ENCODE data around the gene CCDC122. TPM values are rescaled to one million over a fixed set of nuclear protein-coding genes. Genes with fewer than 3 reads are reported as not detected.
A peak's percentile ranks its signal among the peaks of the same experiment; 100 is the strongest.

Gene CCDC122
- total and polyA plus RNA-seq, 7 donors = 0.15 to 1.6 (median 0.91) TPM

DNA sequence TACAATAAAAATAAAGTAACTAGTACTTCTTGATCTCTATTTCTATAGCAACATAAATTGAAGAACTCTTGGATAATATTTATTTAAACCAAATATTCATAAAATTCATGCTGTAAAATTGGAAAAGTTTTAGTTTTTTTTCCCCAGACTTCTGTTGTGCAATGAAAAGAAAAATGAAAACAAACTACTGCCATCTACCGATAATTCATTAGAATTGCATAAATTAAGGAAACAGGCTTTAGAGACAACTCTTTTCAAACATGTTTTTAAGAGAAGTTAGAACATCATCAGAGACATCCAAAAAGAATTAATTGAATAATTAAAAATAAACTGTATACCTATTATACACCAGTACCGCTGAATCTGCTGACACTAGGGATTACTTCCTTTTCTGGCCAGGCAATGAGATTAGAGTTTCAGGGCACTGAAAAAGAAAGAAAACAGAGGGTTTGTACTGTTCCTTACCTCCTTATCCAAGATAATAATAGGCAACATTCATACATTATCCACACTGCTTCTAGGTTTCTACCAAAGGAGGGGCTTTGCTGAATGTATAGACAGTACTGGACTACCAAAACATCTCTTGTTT is 4.9 kb downstream of the CCDC122 start:
- WGBS, 3 donors = 10 to 19% (median 18%) methylated on average over 2 of the region's 2 CpGs
- Histone ChIP-seq H3K4me3 (no peak overlapping the region), H3K4me1 (no peaks in the 10 kb centered on the region), H3K27ac (no peak overlapping the region), H3K27me3 (ENCODE audit: insufficient read depth in 3 of 3, low read length in 2 of 3) (no peaks in the 10 kb centered on the region), H3K9me3 (no peaks in the 10 kb centered on the region), H3K36me3 (ENCODE audit: insufficient read depth in 1 of 2, low read depth in 1 of 2) (no peaks in the 10 kb centered on the region)
- no peak for DNase-seq
- TF ChIP-seq, protein P1, sequence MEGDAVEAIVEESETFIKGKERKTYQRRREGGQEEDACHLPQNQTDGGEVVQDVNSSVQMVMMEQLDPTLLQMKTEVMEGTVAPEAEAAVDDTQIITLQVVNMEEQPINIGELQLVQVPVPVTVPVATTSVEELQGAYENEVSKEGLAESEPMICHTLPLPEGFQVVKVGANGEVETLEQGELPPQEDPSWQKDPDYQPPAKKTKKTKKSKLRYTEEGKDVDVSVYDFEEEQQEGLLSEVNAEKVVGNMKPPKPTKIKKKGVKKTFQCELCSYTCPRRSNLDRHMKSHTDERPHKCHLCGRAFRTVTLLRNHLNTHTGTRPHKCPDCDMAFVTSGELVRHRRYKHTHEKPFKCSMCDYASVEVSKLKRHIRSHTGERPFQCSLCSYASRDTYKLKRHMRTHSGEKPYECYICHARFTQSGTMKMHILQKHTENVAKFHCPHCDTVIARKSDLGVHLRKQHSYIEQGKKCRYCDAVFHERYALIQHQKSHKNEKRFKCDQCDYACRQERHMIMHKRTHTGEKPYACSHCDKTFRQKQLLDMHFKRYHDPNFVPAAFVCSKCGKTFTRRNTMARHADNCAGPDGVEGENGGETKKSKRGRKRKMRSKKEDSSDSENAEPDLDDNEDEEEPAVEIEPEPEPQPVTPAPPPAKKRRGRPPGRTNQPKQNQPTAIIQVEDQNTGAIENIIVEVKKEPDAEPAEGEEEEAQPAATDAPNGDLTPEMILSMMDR (IDR thresholded peaks at IDR 0.05) = peak; percentile 75
- ATAC-seq = no peak
- intact Hi-C loops (cut with DNase I) = loop anchor here (2.0 to 10.0 kb wide), 5 partner anchors 570 to 1282 kb away; no protein-coding TSS in a partner anchor

DNA sequence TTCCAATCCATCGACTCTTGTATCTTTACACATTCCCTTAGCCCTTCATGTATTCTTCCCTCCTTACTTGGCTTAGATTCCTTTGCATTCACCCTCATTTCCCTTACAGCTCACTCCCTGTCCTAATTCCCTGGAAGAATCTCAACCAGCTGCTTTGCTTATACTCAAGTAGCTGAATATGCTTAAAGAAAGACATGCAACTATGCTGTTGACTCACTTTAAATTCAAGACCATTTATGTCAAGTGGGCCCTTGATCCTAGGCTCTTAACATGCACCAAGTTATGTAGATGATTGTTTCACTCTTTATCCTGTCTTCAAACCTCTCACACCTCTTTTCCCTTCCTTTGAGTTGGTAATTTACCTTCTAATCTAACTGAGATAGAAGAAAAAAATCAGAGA is 7.4 kb downstream of the CCDC122 start:
- Histone ChIP-seq H3K36me3 (ENCODE audit: insufficient read depth in 1 of 2, low read depth in 1 of 2) (no peaks in the 10 kb centered on the region), H3K4me3 (no peak overlapping the region), H3K27ac (no peak overlapping the region), H3K9me3 (no peaks in the 10 kb centered on the region), H3K27me3 (ENCODE audit: insufficient read depth in 3 of 3, low read length in 2 of 3) (no peaks in the 10 kb centered on the region), H3K4me1 (no peaks in the 10 kb centered on the region)
- ATAC-seq (no peak), DNase-seq (no peak)
- intact Hi-C loops (cut with DNase I) = loop anchor here (5.0 to 10.0 kb wide), 4 partner anchors 567 to 1280 kb away; no protein-coding TSS in a partner anchor
- WGBS, 3 donors = 91 to 97% (median 94%) methylated on average over 1 of the region's 1 CpG
- TF ChIP-seq, protein P1 (IDR thresholded peaks at IDR 0.05) = no peak

DNA sequence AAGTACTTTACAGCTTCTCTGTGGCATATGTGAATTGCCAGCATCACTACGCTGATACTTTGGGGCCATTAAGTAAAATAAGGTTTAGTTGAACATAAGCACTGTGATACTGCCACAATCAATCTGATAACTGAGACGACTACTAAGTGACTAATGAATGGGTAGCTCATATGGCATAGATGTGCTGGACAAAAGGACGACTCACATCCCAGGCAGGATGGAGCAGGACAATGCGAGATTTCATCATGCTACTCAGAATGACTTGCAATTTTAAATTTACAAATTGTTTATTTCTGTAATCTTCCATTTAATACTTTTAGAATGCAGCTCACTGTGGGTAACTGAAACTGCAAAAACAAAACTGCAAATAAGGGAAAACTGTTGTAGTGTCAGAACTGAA is 13.6 kb downstream of the CCDC122 start:
- no peaks in the 10 kb centered on the region for H3K4me1 ChIP-seq
- H3K9me3 ChIP-seq = no peaks in the 10 kb centered on the region
- no peaks in the 10 kb centered on the region for H3K36me3 ChIP-seq (ENCODE audit: insufficient read depth in 1 of 2, low read depth in 1 of 2)
- no peak overlapping the region for H3K4me3 ChIP-seq
- DNase-seq (no peak), ATAC-seq (no peak)
- intact Hi-C loops (cut with DNase I) = no loop called here
- WGBS, 3 donors = 90 to 91% (median 90%) methylated on average over 4 of the region's 4 CpGs
- H3K27me3 ChIP-seq (ENCODE audit: insufficient read depth in 3 of 3, low read length in 2 of 3) = no peaks in the 10 kb centered on the region
- H3K27ac ChIP-seq = no peak overlapping the region
- TF ChIP-seq, protein P1 (IDR thresholded peaks at IDR 0.05) = no peak

DNA sequence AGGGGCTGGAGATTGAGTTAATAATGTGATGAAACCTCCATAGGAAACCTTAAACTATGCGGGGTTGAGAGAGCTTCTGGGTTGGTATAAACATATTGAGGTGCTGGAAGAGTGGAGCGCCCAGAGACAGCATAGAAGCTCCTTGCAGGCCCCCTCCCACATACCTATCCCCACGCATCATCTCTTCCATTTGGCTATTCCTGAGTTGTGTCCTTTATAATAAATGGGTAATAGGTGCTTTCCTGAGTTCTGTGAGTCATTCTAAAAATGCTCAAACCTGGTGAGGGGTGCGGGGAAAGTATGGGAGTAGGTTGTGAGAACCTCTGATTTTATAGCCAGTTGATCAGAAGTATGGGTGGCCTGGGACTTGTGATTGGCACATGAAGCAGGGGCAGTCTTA is 14.6 kb downstream of the CCDC122 start:
- no peaks in the 10 kb centered on the region for H3K9me3 ChIP-seq
- H3K27ac ChIP-seq = no peak overlapping the region
- TF ChIP-seq, protein P1 (IDR thresholded peaks at IDR 0.05) = no peak
- ATAC-seq = no peak
- H3K36me3 ChIP-seq (ENCODE audit: insufficient read depth in 1 of 2, low read depth in 1 of 2) = no peaks in the 10 kb centered on the region
- no peak for DNase-seq
- H3K27me3 ChIP-seq (ENCODE audit: insufficient read depth in 3 of 3, low read length in 2 of 3) = no peaks in the 10 kb centered on the region
- no peak overlapping the region for H3K4me3 ChIP-seq
- 98 to 100% (median 98%) methylated on average over 4 of the region's 4 CpGs for WGBS, 3 donors
- intact Hi-C loops (cut with DNase I) = no loop called here
- no peaks in the 10 kb centered on the region for H3K4me1 ChIP-seq

DNA sequence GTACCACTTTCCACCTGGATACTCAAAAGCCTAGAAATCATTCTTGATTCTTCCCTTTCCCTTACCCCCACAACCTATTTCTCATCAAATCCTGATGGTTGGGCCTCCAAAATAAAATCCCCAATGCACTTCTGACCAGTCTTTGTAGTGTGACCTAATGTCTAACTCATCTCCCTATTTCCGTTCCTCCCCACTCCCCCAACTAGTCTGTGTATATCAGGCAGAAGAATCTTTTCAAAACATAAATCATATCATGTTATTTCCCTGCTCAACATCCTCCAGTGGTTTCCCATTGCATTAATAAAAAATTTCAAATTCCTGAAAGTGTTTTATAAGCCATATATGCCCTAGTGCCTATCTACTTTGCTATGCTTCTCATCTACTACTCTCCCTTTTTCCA is 17.7 kb downstream of the CCDC122 start:
- intact Hi-C loops (cut with DNase I) = no loop called here
- 88 to 99% (median 88%) methylated on average over 1 of the region's 1 CpG for WGBS, 3 donors

More for the DNA sequence above, 17.7 kb downstream of the CCDC122 start:
- Histone ChIP-seq H3K27ac (no peak overlapping the region), H3K27me3 (ENCODE audit: insufficient read depth in 3 of 3, low read length in 2 of 3) (no peaks in the 10 kb centered on the region), H3K36me3 (ENCODE audit: insufficient read depth in 1 of 2, low read depth in 1 of 2) (no peaks in the 10 kb centered on the region), H3K9me3 (no peaks in the 10 kb centered on the region), H3K4me3 (no peak overlapping the region), H3K4me1 (no peaks in the 10 kb centered on the region)
- DNase-seq (no peak), ATAC-seq (no peak)
- TF ChIP-seq, protein P1 (IDR thresholded peaks at IDR 0.05) = no peak
